Thyroid gland (tissue), 4 donors: ENCODE results near the gene TRAF7. TPM values are rescaled to one million over a fixed set of nuclear protein-coding genes. Genes with fewer than 3 reads are reported as not detected.

Experiments
- DNase-seq, 2 donors: peaks; one replicate each; pipeline ENCODE4 v3.0.0-alpha.2; 2019
- H3K27ac ChIP-seq, 3 donors: fragments of 200-600 bp; sonication (generic); 1 replicate in 2 of 3; 2 replicates in 1 of 3; pipeline ENCODE4 v1.5.1; 2016 to 2019; ENCODE audit warnings: mild to moderate bottlenecking in 1 of 3, moderate library complexity in 1 of 3
- H3K27me3 ChIP-seq: fragments of 200-600 bp; sonication (generic); one replicate; pipeline ENCODE4 v1.5.1; 2019
- H3K36me3 ChIP-seq, 2 donors: fragments of 200-600 bp; sonication (generic); one replicate each; pipeline ENCODE4 v1.5.1; 2016 to 2019
- H3K4me1 ChIP-seq, 2 donors: fragments of 200-600 bp; sonication (generic); one replicate each; pipeline ENCODE4 v1.5.1; 2017 to 2019
- H3K4me3 ChIP-seq, 3 donors: fragments of 200-600 bp; sonication (generic); replicated peaks in 1 of 3; 1 replicate in 2 of 3; 2 replicates in 1 of 3; pipeline ENCODE4 v1.5.1; 2016; ENCODE audit warnings: mild to moderate bottlenecking in 1 of 3
- H3K9me3 ChIP-seq: fragments of 200-600 bp; sonication (generic); one replicate; pipeline ENCODE4 v1.5.1; 2017
- POLR2A ChIP-seq, 2 donors: fragments of 450-650 bp; IDR thresholded peaks; one replicate each; pipeline ENCODE4 v1.6.1; 2017; ENCODE audit warnings: antibody characterized with exemption in 2 of 2, mild to moderate bottlenecking in 2 of 2, moderate library complexity in 1 of 2
- WGBS, 2 donors: methylation state at CpG; one replicate each; pipeline ENCODE4 v1.1.5; 2017; 5-methylcytosine and 5-hydroxymethylcytosine counted together
- intact Hi-C: fragments of 100-400 bp; cut with DNase I; formaldehyde crosslinking; loops from one replicate; pipeline ENCODE4 v1.15.1; 2023
- total RNA-seq, 4 donors: library from RNA; depleted of rRNA; stranded (reverse); fragments of >200 nt; gene quantifications; one replicate each; pipeline ENCODE4 v1.2.3, GENCODE V29; 2016
- TF ChIP-seq, protein P1 (sequence below), 6 experiments: fragments of 200-600 bp in 3 of 6; fragments of 450-650 bp in 3 of 6; sonication (generic) in 3 of 6; IDR thresholded peaks; one replicate each; pipeline ENCODE4 v1.5.1; 2016 to 2019; ENCODE audit warnings: antibody characterized with exemption in 6 of 6, mild to moderate bottlenecking in 2 of 6, inconsistent platforms in 1 of 6, moderate library complexity in 1 of 6

The TRAF7 gene
- total RNA-seq, 4 donors from 2014 or later: 27.7 to 51.9 (median 41.5) TPM

DNA sequence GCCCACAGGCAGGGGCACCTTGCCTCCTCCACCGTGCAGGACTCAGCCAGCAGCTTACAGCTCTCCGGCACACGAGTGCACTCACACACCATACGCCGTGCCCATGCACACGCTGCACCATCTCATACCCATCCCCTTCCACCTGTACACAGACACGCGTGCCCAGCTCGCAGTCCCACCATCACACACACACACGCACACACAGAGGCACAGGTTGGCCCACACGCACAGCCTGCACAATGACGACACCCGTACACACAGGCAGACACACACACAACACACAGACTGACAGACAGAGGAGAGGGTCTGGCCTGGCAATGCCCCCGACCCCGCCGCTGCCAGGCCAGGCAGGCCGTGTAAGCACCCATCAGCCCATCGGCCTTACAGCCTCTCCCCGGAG is 28.8 kb downstream of the TRAF7 start:
- Histone ChIP-seq H3K27me3 (no peaks in the 10 kb centered on the region), H3K4me1 (no peaks in the 10 kb centered on the region), H3K27ac (no peak overlapping the region), H3K9me3 (no peaks in the 10 kb centered on the region), H3K4me3 (no peak overlapping the region), H3K36me3 (no peaks in the 10 kb centered on the region)
- WGBS, 2 donors: 91 to 92% methylated on average over 13 to 15 of the region's 19 CpGs
- intact Hi-C loops: no loop called here
- TF ChIP-seq POLR2A (IDR thresholded peaks at IDR 0.05): no peak
- TF ChIP-seq, protein P1, sequence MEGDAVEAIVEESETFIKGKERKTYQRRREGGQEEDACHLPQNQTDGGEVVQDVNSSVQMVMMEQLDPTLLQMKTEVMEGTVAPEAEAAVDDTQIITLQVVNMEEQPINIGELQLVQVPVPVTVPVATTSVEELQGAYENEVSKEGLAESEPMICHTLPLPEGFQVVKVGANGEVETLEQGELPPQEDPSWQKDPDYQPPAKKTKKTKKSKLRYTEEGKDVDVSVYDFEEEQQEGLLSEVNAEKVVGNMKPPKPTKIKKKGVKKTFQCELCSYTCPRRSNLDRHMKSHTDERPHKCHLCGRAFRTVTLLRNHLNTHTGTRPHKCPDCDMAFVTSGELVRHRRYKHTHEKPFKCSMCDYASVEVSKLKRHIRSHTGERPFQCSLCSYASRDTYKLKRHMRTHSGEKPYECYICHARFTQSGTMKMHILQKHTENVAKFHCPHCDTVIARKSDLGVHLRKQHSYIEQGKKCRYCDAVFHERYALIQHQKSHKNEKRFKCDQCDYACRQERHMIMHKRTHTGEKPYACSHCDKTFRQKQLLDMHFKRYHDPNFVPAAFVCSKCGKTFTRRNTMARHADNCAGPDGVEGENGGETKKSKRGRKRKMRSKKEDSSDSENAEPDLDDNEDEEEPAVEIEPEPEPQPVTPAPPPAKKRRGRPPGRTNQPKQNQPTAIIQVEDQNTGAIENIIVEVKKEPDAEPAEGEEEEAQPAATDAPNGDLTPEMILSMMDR (IDR thresholded peaks at IDR 0.05): no peak
- DNase-seq: no peak

GRCh38 chr16:2184962-2185361 is 29.4 kb downstream of the TRAF7 start:
- no peak for DNase-seq
- no peaks in the 10 kb centered on the region for H3K27me3 ChIP-seq
- intact Hi-C loops: no loop called here
- H3K9me3 ChIP-seq: no peaks in the 10 kb centered on the region
- H3K4me1 ChIP-seq: no peaks in the 10 kb centered on the region
- no peaks in the 10 kb centered on the region for H3K36me3 ChIP-seq
- TF ChIP-seq, protein P1 (IDR thresholded peaks at IDR 0.05): no peak
- H3K4me3 ChIP-seq: no peak overlapping the region
- 90 to 94% methylated on average over 2 to 20 of the region's 20 CpGs for WGBS, 2 donors
- H3K27ac ChIP-seq: no peak overlapping the region

- TF ChIP-seq, protein P1 (IDR thresholded peaks at IDR 0.05): no peak
- TF ChIP-seq POLR2A (IDR thresholded peaks at IDR 0.05): no peak
- Histone ChIP-seq H3K27ac (no peak overlapping the region), H3K9me3 (no peaks in the 10 kb centered on the region), H3K4me1 (no peaks in the 10 kb centered on the region), H3K36me3 (no peaks in the 10 kb centered on the region), H3K4me3 (no peak overlapping the region), H3K27me3 (no peaks in the 10 kb centered on the region)
- intact Hi-C loops: no loop called here
- 91 to 93% methylated on average over 13 of the region's 13 CpGs for WGBS, 2 donors
- no peak for DNase-seq
These were observed 30.5 kb downstream of the TRAF7 start for GRCh38 chr16:2186064-2186463.

DNA sequence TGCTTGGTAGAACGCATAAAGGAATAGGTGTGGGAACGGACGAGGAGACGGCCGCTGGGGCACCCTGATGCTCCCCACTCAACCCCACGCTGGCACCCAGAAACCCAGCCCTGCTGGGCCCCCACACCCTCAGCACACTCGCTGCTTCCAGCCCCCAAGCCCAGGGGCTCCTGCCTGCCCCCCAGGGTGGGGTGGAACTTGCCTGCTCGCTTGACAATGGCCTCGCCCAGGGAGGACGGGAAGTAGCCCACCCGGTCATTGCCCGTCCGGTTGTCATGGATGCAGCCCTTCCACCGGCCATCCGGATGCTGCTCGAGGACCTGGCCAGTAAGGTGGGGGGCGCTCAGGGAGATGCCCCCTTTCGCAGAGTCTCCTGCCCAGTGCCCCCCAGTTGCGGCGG is 30.9 kb downstream of the TRAF7 start:
- Histone ChIP-seq H3K27me3 (no peaks in the 10 kb centered on the region), H3K27ac (no peak overlapping the region), H3K4me3 (no peak overlapping the region), H3K4me1 (no peaks in the 10 kb centered on the region), H3K36me3 (no peaks in the 10 kb centered on the region), H3K9me3 (no peaks in the 10 kb centered on the region)
- DNase-seq: no peak
- intact Hi-C loops: no loop called here
- 88 to 90% methylated on average over 7 of the region's 20 CpGs for WGBS, 2 donors
- TF ChIP-seq POLR2A (IDR thresholded peaks at IDR 0.05): no peak
- TF ChIP-seq, protein P1 (IDR thresholded peaks at IDR 0.05): no peak

GRCh38 chr16:2187212-2187611 is 31.6 kb downstream of the TRAF7 start:
- no peak overlapping the region for H3K4me3 ChIP-seq
- no peak for DNase-seq
- no peaks in the 10 kb centered on the region for H3K27me3 ChIP-seq
- intact Hi-C loops: no loop called here
- no peaks in the 10 kb centered on the region for H3K4me1 ChIP-seq
- H3K9me3 ChIP-seq: no peaks in the 10 kb centered on the region
- no peaks in the 10 kb centered on the region for H3K36me3 ChIP-seq
- H3K27ac ChIP-seq: no peak overlapping the region
- WGBS, 2 donors: 77 to 78% methylated on average over 5 to 9 of the region's 17 CpGs
- TF ChIP-seq, protein P1 (IDR thresholded peaks at IDR 0.05): no peak
- TF ChIP-seq POLR2A (IDR thresholded peaks at IDR 0.05): no peak
